Fibroblast of lung (primary cell): ENCODE data around the gene HOXA9.

Experiments
- EZH2 ChIP-seq: IDR thresholded peaks from 2 replicates; pipeline ENCODE4 v1.5.1; 2012; ENCODE audit warnings: low read length, control low read depth, mild to moderate bottlenecking; ENCODE audit errors: missing control alignments
- TF ChIP-seq, protein P1 (sequence below), 2 donors: IDR thresholded peaks in 1 of 2; conservative IDR thresholded peaks in 1 of 2; 1 replicate in 1 of 2; 2 replicates in 1 of 2; pipeline ENCODE4 v1.5.1; 2011 to 2012; ENCODE audit warnings: low read length in 2 of 2, control low read depth in 1 of 2, inconsistent platforms in 1 of 2, low read depth in 1 of 2, mild to moderate bottlenecking in 1 of 2

DNA sequence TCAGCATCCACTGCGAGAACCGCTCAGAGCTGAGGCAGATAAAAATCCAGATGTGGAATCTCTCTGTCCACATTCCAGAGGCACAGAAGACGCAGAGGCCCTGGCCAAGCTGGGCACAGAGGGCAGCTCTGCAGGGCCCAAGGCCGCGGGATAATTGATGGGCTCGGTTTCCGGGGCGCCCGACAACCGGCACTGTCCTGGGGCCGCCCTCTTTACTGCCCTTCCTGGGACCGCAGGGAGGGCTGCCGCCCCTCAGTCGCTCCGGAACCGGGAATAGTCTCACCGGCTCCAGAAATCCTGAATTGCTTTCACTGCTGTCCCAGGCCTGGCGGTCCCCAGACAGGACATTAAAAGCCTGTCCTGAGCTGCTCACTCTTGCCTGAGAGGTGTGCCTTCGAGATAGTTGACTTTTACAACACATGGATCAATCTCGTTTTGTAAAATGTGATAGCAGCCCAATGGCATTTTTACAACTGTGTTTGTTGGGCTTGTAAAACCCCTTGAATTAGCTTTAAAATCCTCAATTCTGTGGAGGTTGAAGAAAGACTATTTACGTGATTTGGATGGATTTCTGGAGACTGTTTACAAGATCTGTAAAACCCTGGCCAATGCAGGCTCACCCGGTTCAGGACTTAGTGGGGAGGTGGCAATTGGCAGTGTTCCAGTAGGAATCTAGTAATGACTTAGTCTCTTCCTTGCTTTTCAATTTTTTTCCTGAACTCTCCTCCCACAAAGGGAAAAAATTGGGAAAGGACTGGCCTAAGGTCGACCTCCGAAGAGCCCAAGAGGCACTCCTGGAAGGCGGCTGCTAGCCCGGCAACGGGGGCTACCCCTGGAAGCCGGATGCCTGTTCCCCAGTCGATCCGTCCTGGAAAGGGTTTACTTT, 16.3 kb downstream of the HOXA9 start:
- TF ChIP-seq, protein P1, sequence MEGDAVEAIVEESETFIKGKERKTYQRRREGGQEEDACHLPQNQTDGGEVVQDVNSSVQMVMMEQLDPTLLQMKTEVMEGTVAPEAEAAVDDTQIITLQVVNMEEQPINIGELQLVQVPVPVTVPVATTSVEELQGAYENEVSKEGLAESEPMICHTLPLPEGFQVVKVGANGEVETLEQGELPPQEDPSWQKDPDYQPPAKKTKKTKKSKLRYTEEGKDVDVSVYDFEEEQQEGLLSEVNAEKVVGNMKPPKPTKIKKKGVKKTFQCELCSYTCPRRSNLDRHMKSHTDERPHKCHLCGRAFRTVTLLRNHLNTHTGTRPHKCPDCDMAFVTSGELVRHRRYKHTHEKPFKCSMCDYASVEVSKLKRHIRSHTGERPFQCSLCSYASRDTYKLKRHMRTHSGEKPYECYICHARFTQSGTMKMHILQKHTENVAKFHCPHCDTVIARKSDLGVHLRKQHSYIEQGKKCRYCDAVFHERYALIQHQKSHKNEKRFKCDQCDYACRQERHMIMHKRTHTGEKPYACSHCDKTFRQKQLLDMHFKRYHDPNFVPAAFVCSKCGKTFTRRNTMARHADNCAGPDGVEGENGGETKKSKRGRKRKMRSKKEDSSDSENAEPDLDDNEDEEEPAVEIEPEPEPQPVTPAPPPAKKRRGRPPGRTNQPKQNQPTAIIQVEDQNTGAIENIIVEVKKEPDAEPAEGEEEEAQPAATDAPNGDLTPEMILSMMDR (conservative IDR thresholded peaks at IDR 0.05 in 1 of 2, IDR thresholded peaks at IDR 0.05 in 1 of 2; ENCODE audit: low read depth in 1 of 2, low read length in 2 of 2) = no peak
- no peak for TF ChIP-seq EZH2
